ENCODE results near the gene ARL2.

DNA sequence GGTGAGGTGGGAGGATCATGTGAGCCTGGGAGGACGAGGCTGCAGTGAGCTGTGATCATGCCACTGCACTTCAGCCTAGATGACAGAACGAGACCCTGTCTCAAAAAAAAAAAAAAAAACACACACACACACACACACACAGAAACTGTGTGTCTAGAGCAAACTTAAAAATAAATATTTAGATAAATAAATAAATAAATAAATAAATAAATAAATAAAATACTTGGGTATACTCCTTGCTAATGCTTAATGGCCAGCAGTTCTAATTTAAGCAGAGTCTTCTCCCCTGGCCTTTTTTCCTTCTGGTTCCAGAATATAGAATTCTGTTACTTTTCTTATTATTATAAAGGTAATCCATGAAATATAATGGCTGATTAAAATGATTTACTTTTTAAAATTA, 5.1 kb upstream of the ARL2 start:
- TF ChIP-seq CTCF (IDR thresholded peaks at IDR 0.05; ENCODE audit: insufficient read depth, low read depth, low read length), result no peak
- no peak for TF ChIP-seq EZH2 (IDR thresholded peaks at IDR 0.05; ENCODE audit: insufficient read depth, low read length)

All from astrocyte (in vitro differentiated cells and primary cell).